Retinal pigment epithelial cell (primary cell): ENCODE results near the gene E2F1.

Source experiments
- DNase-seq: peaks from one replicate; pipeline ENCODE4 v3.0.0-alpha.2; 2010; ENCODE audit warnings: low read depth
- H3K4me3 ChIP-seq: 2 replicates; pipeline ENCODE4 v1.5.1; 2011; ENCODE audit warnings: mild to moderate bottlenecking, low read length, control low read depth, moderate library complexity
- TF ChIP-seq, protein P1 (sequence below): conservative IDR thresholded peaks from 2 replicates; pipeline ENCODE4 v1.5.1; 2011; ENCODE audit warnings: low read depth, low read length, control low read depth, inconsistent platforms

E2F1 gene

DNA sequence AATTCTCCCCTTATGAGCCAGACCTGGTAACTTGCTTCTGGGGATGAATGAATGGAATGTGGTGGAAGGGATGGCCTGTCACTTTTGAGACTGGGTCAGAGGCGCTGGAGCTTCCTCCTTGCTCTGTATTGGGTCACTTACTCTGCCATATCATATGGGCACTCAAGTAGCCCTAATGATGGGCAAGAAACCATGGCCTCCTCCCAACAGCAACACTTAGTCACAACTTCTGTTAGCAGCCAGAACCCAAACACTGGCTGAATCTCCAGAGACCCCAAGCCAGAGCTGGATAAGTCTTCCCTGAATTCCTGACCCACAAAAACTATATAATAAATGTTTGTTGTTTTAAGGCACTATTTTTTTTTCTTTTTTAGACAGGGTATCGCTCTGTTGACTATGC lies 5.5 kb downstream of the E2F1 start:
- no peak for DNase-seq
- H3K4me3 ChIP-seq = no peak overlapping the region
- TF ChIP-seq, protein P1, sequence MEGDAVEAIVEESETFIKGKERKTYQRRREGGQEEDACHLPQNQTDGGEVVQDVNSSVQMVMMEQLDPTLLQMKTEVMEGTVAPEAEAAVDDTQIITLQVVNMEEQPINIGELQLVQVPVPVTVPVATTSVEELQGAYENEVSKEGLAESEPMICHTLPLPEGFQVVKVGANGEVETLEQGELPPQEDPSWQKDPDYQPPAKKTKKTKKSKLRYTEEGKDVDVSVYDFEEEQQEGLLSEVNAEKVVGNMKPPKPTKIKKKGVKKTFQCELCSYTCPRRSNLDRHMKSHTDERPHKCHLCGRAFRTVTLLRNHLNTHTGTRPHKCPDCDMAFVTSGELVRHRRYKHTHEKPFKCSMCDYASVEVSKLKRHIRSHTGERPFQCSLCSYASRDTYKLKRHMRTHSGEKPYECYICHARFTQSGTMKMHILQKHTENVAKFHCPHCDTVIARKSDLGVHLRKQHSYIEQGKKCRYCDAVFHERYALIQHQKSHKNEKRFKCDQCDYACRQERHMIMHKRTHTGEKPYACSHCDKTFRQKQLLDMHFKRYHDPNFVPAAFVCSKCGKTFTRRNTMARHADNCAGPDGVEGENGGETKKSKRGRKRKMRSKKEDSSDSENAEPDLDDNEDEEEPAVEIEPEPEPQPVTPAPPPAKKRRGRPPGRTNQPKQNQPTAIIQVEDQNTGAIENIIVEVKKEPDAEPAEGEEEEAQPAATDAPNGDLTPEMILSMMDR = no peak

DNA sequence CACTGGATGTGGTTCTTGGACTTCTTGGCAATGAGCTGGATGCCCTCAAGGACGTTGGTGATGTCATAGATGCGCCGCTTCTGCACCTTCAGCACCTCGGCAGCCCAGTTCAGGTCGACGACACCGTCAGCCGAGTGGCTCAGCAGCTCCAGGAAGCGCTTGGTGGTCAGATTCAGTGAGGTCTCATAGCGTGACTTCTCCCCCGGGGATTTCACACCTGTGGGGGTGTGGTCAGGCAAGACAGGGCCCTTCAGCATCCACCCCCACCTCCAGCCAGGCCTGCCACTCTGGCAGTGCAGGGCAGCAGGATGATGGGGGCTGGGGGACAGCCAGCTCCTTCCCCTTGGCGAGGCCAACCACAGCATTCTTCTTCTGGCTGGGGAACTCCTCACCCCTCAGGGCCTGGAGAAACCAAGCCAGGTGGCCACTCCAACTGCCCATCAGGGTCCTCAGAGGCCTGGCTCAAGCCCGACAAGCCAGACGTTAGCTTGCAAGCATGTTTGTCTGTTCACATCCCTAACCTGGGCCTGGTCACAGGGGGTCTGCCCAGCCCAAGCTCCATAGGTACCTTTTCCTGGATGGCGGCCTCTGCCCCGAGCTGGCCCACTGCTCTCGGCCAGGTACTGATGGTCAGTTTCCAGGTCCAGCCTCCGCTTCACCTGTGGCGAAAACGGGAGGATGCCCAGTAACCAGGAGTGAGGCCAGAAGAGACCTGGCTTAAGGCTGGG lies 6.3 kb downstream of the E2F1 start:
- no peak for DNase-seq
- TF ChIP-seq, protein P1 = no peak
- H3K4me3 ChIP-seq = no peak overlapping the region

DNA sequence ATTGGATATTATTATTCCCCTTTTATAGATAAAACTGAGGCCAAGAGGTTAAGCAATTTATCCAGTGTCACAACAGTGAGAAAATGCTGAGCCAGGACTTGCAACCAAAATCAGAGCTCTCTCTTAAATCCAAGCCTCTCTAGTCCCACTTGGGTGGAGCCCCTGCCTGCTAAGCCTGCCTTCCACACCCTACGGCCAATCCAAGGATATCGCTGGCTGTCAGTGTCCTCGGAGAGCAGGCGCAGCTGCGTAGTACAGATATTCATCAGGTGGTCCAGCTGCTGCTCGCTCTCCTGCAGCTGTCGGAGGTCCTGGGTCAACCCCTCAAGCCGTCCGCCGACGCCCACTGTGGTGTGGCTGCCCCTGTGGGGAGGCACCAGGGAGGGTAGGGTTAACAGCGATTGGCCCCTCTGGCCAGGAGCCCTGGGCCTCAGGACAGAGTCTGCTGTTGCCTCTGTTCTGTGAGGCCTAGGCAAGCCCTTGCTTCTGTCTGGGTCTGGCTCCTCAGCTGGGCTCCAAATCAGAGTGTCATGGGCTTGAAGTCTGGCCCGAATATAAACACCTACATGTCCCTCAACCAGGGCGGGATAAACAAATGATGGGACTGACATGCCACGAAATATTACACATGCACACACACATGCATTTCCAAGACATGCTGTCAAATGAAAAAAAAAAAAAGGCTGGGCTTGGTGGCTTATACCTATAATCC lies 8.0 kb downstream of the E2F1 start:
- DNase-seq = no peak
- TF ChIP-seq, protein P1 = no peak
- no peak overlapping the region for H3K4me3 ChIP-seq

DNA sequence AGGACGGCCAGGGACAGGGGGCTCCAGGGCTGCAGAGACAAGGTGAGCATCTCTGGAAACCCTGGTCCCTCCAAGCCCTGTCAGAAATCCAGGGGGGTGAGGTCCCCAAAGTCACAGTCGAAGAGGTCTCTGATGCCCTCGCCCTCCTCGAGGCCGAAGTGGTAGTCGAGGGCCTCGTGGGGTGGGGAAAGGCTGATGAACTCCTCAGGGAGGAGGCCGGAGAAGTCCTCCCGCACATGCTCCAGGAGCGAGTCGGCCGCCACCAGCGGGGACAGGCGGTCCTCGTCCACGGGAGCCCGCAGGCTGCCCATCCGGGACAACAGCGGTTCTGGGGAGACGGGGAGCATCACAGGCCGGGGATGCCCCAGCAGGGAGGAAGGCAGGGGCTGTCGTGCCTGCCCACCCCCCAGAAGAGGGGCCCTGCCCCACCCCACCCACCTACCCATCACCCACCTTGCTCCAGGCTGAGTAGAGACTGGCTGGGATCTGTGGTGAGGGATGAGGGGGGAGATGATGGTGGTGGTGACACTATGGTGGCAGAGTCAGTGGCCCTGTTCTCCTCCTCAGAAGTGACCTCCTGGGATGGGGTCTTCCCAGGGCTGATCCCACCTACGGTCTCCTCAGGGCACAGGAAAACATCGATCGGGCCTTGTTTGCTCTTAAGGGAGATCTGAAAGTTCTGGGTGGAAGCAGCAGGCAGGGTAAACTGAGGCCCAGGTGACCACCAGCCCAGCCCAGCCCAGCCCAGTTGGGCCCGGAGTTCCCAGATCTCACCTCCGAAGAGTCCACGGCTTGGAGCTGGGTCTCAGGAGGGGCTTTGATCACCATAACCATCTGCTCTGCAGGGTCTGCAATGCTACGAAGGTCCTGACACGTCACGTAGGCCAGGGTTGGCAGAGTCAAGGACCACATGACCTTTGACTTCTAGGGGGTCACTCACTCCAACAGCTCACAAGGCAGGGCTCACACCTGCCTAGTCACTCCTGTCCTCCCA lies 9.2 kb downstream of the E2F1 start:
- TF ChIP-seq, protein P1 = no peak
- no peak overlapping the region for H3K4me3 ChIP-seq
- DNase-seq = no peak

DNA sequence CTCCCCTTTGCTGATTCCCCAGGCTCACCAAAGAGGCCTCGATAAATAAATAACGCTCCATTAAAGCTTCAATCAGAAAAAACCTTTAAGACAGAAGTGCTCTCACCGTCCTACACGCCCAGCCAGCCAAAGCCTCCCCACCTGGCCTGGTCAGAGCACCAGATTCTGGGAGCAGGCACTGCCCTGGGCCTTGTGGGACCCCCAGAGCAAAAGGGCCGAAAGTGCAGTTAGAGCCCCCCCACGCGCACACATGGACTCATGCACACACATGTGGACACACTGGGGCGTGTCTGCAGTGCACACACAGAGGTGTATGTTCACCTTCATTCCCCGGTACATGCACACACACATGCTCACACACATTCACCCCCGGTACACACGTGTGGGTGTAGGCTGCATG lies 10.1 kb downstream of the E2F1 start:
- DNase-seq = no peak
- no peak overlapping the region for H3K4me3 ChIP-seq
- TF ChIP-seq, protein P1 = no peak

DNA sequence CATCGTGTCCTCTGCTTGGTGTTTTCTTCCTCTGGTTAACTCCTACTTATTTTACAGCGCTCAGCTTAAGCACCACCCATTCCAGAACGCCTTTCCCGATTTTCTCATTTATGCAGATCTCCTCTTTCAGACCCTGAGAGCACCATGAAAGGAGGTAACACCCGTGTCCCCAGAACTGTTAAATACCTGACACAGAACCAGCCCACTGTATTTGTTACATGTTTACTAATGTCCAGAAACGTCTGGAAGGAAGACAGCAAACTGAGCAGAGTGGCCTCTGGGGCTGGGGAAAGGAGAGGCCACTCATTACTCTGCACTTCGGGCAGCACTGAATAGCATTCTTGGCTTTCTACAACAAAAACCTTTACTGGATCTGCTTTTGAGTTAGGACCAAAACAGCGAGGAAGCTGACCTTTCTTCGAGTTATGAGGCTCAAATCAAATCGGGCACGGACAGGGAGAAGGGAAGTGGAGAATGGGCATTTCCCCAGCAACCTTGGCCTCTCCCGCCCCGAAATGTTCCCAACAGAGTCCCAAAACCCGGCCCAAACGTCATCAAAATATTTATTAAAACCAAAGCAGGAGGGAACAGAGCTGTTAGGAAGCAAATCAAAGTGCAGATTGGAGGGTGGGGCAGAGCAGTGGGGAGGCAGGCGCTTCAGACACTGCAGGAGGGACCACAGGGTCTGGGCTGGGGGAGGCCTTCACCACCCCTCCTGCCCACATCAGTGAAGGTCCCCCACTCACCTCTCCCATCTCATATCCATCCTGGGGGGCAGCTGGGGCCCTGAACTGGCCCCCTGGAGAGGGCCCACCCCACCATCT lies 10.8 kb downstream of the E2F1 start:
- DNase-seq = no peak
- H3K4me3 ChIP-seq = peak overlapping the region; percentile 49
- TF ChIP-seq, protein P1 = no peak
